ENCODE results near the gene PHLDA2. TPM values are rescaled to one million over a fixed set of nuclear protein-coding genes. Genes with fewer than 3 reads are reported as not detected.

Gene PHLDA2
- total and polyA plus RNA-seq, 2 of the 13 experiments (the other 11 are each of a cell fraction or from before 2014, with no cell fraction given): 0.55 to 0.78 TPM

- TF ChIP-seq THAP7 (CRISPR knock-in tag; IDR thresholded peaks at IDR 0.05) (no peak), ZNF574 (CRISPR knock-in tag; IDR thresholded peaks at IDR 0.05) (0 out of 2 replicates have a peak, but pooled peaks have one; percentile 13), ZSCAN21 (CRISPR knock-in tag; IDR thresholded peaks at IDR 0.05; ENCODE audit: borderline replicate concordance) (peak; percentile 39; the same call in 1 of the 2 replicates)
These were observed 1.6 kb upstream of the PHLDA2 start (continued) for GRCh38 chr11:2930704-2931419.

- ChIA-PET POLR2A (interaction anchor here (1.1 to 2.3 kb wide), 3 partner anchors 27 to 62 kb away, joined by 4 to 18 read pairs (median 5); partner anchors contain the start of gene NAP1L4), CTCF (ENCODE audit: low intra/inter-chr PET ratio, low total read pairs) (interaction anchor here (1.3 to 1.7 kb wide), 4 partner anchors 27 to 398 kb away, joined by 3 to 15 read pairs (median 8); no protein-coding TSS in a partner anchor)
- ATAC-seq (peak; percentile 13), DNase-seq (ENCODE audit: low spot score) (peak; percentile 53), FAIRE-seq (no peak)
- peak overlapping the region; percentile 47 for H3K9ac ChIP-seq (ENCODE audit: insufficient read depth, low read depth, low read length)
- H3K36me3 ChIP-seq (replicated peaks in 1 of 2; ENCODE audit: control insufficient read depth in 1 of 2, insufficient read depth in 2 of 2, low read length in 2 of 2): no peaks in the 10 kb centered on the region
- H3K9me3 ChIP-seq (ENCODE audit: low read length): no peaks in the 10 kb centered on the region
- no peaks in the 10 kb centered on the region for H4K20me1 ChIP-seq (ENCODE audit: insufficient read depth, low read length)
- H3K27me3 ChIP-seq (ENCODE audit: control insufficient read depth in 1 of 2, insufficient read depth in 2 of 2, low read length in 2 of 2): peaks cover 7 to 32% of the 10 kb centered on the region in 2 experiments
- no peak overlapping the region for H2AFZ ChIP-seq (ENCODE audit: low read length)
- intact Hi-C loops (cut with micrococcal nuclease; ENCODE audit: unreplicated experiment): loop anchor here (1.0 kb wide), 1 partner anchor 397 kb away; no protein-coding TSS in a partner anchor
- in situ Hi-C loops (cut with HindIII; ENCODE audit: extremely low pct_ligation_motif_present, low pct_unique_long_range_greater_than_20kb): no loop called here
- H3K4me1 ChIP-seq (ENCODE audit: insufficient read depth, low read length): peaks cover 14% of the 10 kb centered on the region
- peak overlapping the region; percentile 88 for H3K4me2 ChIP-seq (ENCODE audit: low read depth, low read length)
- no peaks in the 10 kb centered on the region for H3K79me2 ChIP-seq (ENCODE audit: insufficient read depth, low read length)
- WGBS (ENCODE audit: low lambda C conversion rate): 16% methylated on average over 41 of the region's 47 CpGs
- no TSS peak for BruUV-seq (replicated peaks)
- no peak overlapping the region for H3K27ac ChIP-seq (ENCODE audit: extremely low read length, insufficient read depth, low read length)
- H3K4me3 ChIP-seq (replicated peaks in 1 of 3; ENCODE audit: insufficient read depth in 1 of 3, low read depth in 2 of 3, low read length in 3 of 3): peak overlapping the region; percentile 49 to 70 (median 62)
- TF ChIP-seq, protein P1, sequence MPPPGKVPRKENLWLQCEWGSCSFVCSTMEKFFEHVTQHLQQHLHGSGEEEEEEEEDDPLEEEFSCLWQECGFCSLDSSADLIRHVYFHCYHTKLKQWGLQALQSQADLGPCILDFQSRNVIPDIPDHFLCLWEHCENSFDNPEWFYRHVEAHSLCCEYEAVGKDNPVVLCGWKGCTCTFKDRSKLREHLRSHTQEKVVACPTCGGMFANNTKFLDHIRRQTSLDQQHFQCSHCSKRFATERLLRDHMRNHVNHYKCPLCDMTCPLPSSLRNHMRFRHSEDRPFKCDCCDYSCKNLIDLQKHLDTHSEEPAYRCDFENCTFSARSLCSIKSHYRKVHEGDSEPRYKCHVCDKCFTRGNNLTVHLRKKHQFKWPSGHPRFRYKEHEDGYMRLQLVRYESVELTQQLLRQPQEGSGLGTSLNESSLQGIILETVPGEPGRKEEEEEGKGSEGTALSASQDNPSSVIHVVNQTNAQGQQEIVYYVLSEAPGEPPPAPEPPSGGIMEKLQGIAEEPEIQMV (CRISPR knock-in tag; IDR thresholded peaks at IDR 0.05; ENCODE audit: low read depth): no peak
- TF ChIP-seq TAF15 (IDR thresholded peaks at IDR 0.05; ENCODE audit: low read depth, low read length, poor library complexity, severe bottlenecking) (no peak), STAT6 (CRISPR knock-in tag; IDR thresholded peaks at IDR 0.05; ENCODE audit: borderline replicate concordance) (no peak), ELF4 (CRISPR knock-in tag; IDR thresholded peaks at IDR 0.05; ENCODE audit: borderline replicate concordance) (no peak), NKX3-1 (CRISPR knock-in tag; IDR thresholded peaks at IDR 0.05) (no peak), ETV5 (CRISPR knock-in tag; IDR thresholded peaks at IDR 0.05; ENCODE audit: borderline replicate concordance) (0 out of 2 replicates have a peak, but pooled peaks have one; percentile 15), NBN (conservative IDR thresholded peaks at IDR 0.05) (no peak), NR2F1 (CRISPR knock-in tag; IDR thresholded peaks at IDR 0.05) (no peak)
These were observed 907 bp upstream of the PHLDA2 start for GRCh38 chr11:2929950-2930703.

All from HepG2 (cell line).